HepG2 (cell line): Measurements from ENCODE around the gene ASIC3. TPM values are rescaled to one million over a fixed set of nuclear protein-coding genes. Genes with fewer than 3 reads are reported as not detected.

Experiments
- ATF7 ChIP-seq, 2 experiments: fragments of 450-650 bp in 1 of 2; sonication (generic) in 1 of 2; formaldehyde crosslinking in 1 of 2; IDR thresholded peaks; 2 replicates each; pipeline versions ENCODE4 v1.4.0 to v1.6.1; 2016 to 2020; ENCODE audit warnings: antibody characterized with exemption in 1 of 2, mild to moderate bottlenecking in 1 of 2, missing genetic modification reagents in 1 of 2
- CC2D1A ChIP-seq: sonication (generic); formaldehyde crosslinking; IDR thresholded peaks from 2 replicates; pipeline ENCODE4 v1.8.1; 2023; ENCODE audit warnings: mild to moderate bottlenecking, missing genetic modification reagents
- DR1 ChIP-seq: sonication (generic); formaldehyde crosslinking; IDR thresholded peaks from 2 replicates; pipeline ENCODE4 v1.8.0; 2021; ENCODE audit warnings: mild to moderate bottlenecking, missing genetic modification reagents, inconsistent platforms
- ETV6 ChIP-seq: sonication (generic); formaldehyde crosslinking; conservative IDR thresholded peaks from 2 replicates; pipeline ENCODE4 v1.4.0; 2020; ENCODE audit warnings: missing genetic modification reagents
- HNRNPUL1 ChIP-seq: fragments of 200-400 bp; formaldehyde crosslinking; IDR thresholded peaks from 2 replicates; pipeline ENCODE4 v1.6.1; 2017; ENCODE audit warnings: low read depth, mild to moderate bottlenecking, low read length, moderate library complexity
- KAT2B ChIP-seq: fragments of 150-350 bp; IDR thresholded peaks from 2 replicates; pipeline ENCODE4 v1.6.1; 2014; ENCODE audit warnings: low read depth, low read length, borderline replicate concordance
- NFE2L2 ChIP-seq: fragments of 150-350 bp; IDR thresholded peaks from 2 replicates; pipeline ENCODE4 v1.6.1; 2014; ENCODE audit warnings: low read length
- POLR2G ChIP-seq: fragments of 200-400 bp; formaldehyde crosslinking; IDR thresholded peaks from 2 replicates; pipeline ENCODE4 v1.6.1; 2018; ENCODE audit warnings: mild to moderate bottlenecking, low read depth, low read length, moderate library complexity
- RCOR2 ChIP-seq: IDR thresholded peaks from 2 replicates; pipeline ENCODE4 v1.6.1; 2016; ENCODE audit warnings: missing biosample characterization, missing genetic modification reagents
- REXO4 ChIP-seq: sonication (generic); formaldehyde crosslinking; IDR thresholded peaks from 2 replicates; pipeline ENCODE4 v1.8.0; 2022; ENCODE audit warnings: missing genetic modification reagents, mild to moderate bottlenecking, borderline replicate concordance
- RFX1 ChIP-seq: fragments of 450-650 bp; IDR thresholded peaks from 2 replicates; pipeline ENCODE4 v1.6.1; 2017
- TBP ChIP-seq: sonication (generic); formaldehyde crosslinking; IDR thresholded peaks from 2 replicates; pipeline ENCODE4 v1.5.0; 2020; ENCODE audit warnings: missing genetic modification reagents
- WIZ ChIP-seq: sonication (generic); formaldehyde crosslinking; IDR thresholded peaks from 2 replicates; pipeline ENCODE4 v1.5.1; 2020; ENCODE audit warnings: mild to moderate bottlenecking, missing genetic modification reagents
- ZBTB42 ChIP-seq: sonication (generic); formaldehyde crosslinking; IDR thresholded peaks from 2 replicates; pipeline ENCODE4 v1.5.0; 2020; ENCODE audit warnings: mild to moderate bottlenecking, missing genetic modification reagents
- ZBTB7B ChIP-seq: sonication (generic); formaldehyde crosslinking; IDR thresholded peaks from 2 replicates; pipeline ENCODE4 v1.4.0; 2020; ENCODE audit warnings: missing genetic modification reagents
- ZFYVE20 ChIP-seq: sonication (generic); formaldehyde crosslinking; IDR thresholded peaks from 2 replicates; pipeline ENCODE4 v1.8.0; 2023; ENCODE audit warnings: low read depth, mild to moderate bottlenecking, moderate library complexity, missing genetic modification reagents, borderline replicate concordance
- ZIK1 ChIP-seq: sonication (generic); formaldehyde crosslinking; IDR thresholded peaks from 2 replicates; pipeline ENCODE4 v1.5.0; 2020; ENCODE audit warnings: mild to moderate bottlenecking, low read depth, missing genetic modification reagents, borderline replicate concordance
- ZNF101 ChIP-seq: sonication (generic); formaldehyde crosslinking; IDR thresholded peaks from 2 replicates; pipeline ENCODE4 v1.4.0; 2020; ENCODE audit warnings: mild to moderate bottlenecking, low read depth, missing genetic modification reagents, borderline replicate concordance
- ZNF12 ChIP-seq: sonication (generic); formaldehyde crosslinking; IDR thresholded peaks from 2 replicates; pipeline ENCODE4 v1.5.0; 2020; ENCODE audit warnings: missing genetic modification reagents
- ZNF260 ChIP-seq: sonication (generic); formaldehyde crosslinking; IDR thresholded peaks from 2 replicates; pipeline ENCODE4 v1.4.0; 2020; ENCODE audit warnings: missing genetic modification reagents, low read depth, mild to moderate bottlenecking, borderline replicate concordance
- ZNF3 ChIP-seq: IDR thresholded peaks from 2 replicates; pipeline ENCODE4 v1.7.0; 2017; ENCODE audit warnings: inconsistent platforms
- ZNF549 ChIP-seq: sonication (generic); formaldehyde crosslinking; IDR thresholded peaks from 2 replicates; pipeline ENCODE4 v1.5.0; 2020; ENCODE audit warnings: missing genetic modification reagents
- ZNF761 ChIP-seq: sonication (generic); formaldehyde crosslinking; conservative IDR thresholded peaks from 2 replicates; pipeline ENCODE4 v1.4.0; 2020; ENCODE audit warnings: mild to moderate bottlenecking, missing genetic modification reagents
- ZNF772 ChIP-seq: sonication (generic); formaldehyde crosslinking; IDR thresholded peaks from 2 replicates; pipeline ENCODE4 v1.5.0; 2020; ENCODE audit warnings: mild to moderate bottlenecking, missing genetic modification reagents
- polyA plus RNA-seq, 8 experiments: library from polyadenylated mRNA; depleted of rRNA in 3 of 8; stranded (reverse) in 7 of 8; unstranded in 1 of 8; fragments of >200 nt; fragmentation: Illumina TruSeq in 4 of 8; extraction: Trizol in 4 of 8; gene quantifications; 2 replicates each; pipeline versions ENCODE4 v1.2.1 to v1.2.3, GENCODE V29; 2011 to 2016; ENCODE audit warnings: low read depth in 4 of 8, missing spikeins in 1 of 8, mixed read lengths in 1 of 8; ENCODE audit not compliant: insufficient read depth in 1 of 8
- total RNA-seq, 5 experiments: library from RNA; depleted of rRNA; stranded (reverse); fragments of >200 nt; fragmentation: Illumina TruSeq; extraction: Trizol; gene quantifications; 2 replicates each; pipeline ENCODE4 v1.2.3, GENCODE V29; 2016; ENCODE audit warnings: low read depth in 1 of 5
- TF ChIP-seq, protein P1 (sequence below): sonication (generic); formaldehyde crosslinking; IDR thresholded peaks from 2 replicates; pipeline ENCODE4 v1.8.1; 2022; ENCODE audit warnings: low read depth, mild to moderate bottlenecking, missing genetic modification reagents
- TF ChIP-seq, protein P2 (sequence below): IDR thresholded peaks from 2 replicates; pipeline ENCODE4 v1.6.1; 2016; ENCODE audit warnings: missing compliant biosample characterization, missing genetic modification reagents, borderline replicate concordance
- TF ChIP-seq, protein P3 (sequence below): sonication (generic); formaldehyde crosslinking; IDR thresholded peaks from 2 replicates; pipeline ENCODE4 v1.4.0; 2020; ENCODE audit warnings: missing genetic modification reagents

The ASIC3 gene
- total and polyA plus RNA-seq, 2 of the 13 experiments (the other 11 are each of a cell fraction or from before 2014, with no cell fraction given), result 0.51 TPM; not detected in 1

DNA sequence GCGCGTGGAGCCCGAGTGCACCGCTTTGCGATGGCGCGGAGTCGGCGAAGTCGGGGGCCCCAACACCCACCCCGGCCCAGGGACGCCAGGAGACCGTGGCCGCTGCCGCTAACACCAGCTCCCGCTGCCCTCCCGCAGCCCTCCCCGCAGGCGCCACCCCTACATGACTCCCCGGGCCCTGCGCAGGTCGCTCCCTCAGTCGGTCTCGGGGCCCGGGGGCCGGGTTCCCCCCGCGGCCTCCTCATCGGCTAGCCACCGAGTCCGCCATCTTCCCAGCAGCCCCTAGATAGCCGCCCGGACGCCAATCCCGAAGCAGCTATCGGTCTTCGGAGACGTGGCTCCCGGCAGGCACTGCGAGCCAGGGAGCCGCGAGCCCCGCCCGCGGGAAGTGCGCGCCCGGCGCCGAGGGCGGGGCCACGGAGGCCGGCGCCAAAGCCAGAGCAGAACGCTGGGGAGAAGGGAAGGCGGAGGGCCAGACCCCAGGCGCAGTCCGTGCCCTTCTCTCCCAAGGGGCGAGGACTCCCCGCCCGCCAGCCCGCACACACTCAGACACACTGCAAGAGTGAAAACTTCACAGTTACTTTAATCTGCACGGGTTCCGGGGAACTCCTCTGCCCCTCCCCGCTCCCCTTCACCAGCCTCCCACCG is 32.3 kb downstream of the ASIC3 start, which contains the start of gene FASTK (continued):
- TF ChIP-seq ZNF3 (CRISPR knock-in tag) (no peak; the same call in 1 of the 2 replicates), ZNF549 (CRISPR knock-in tag) (no peak), ZNF260 (CRISPR knock-in tag) (no peak), WIZ (CRISPR knock-in tag) (no peak), ZIK1 (CRISPR knock-in tag) (no peak), REXO4 (CRISPR knock-in tag) (no peak), HNRNPUL1 (0 out of 2 replicates have a peak, but pooled peaks have one; percentile 36), ZNF772 (CRISPR knock-in tag) (no peak), CC2D1A (CRISPR knock-in tag) (no peak), ZBTB42 (CRISPR knock-in tag) (peak; percentile 67; the same call in 1 of the 2 replicates), ETV6 (no peak), KAT2B (no peak), ATF7 (IDR thresholded peaks at IDR 0.05) (no peak), ATF7 (CRISPR knock-in tag; IDR thresholded peaks at IDR 0.05) (no peak), NFE2L2 (no peak), POLR2G (peak; percentile 95), RCOR2 (CRISPR knock-in tag) (no peak), ZNF761 (CRISPR knock-in tag) (peak; percentile 37; the same call in 1 of the 2 replicates), TBP (no peak), RFX1 (no peak), ZNF12 (CRISPR knock-in tag) (no peak), ZBTB7B (CRISPR knock-in tag) (no peak; the same call in none of the 2 replicates), ZNF101 (no peak), ZFYVE20 (CRISPR knock-in tag) (no peak), DR1 (no peak)
- TF ChIP-seq, protein P1, sequence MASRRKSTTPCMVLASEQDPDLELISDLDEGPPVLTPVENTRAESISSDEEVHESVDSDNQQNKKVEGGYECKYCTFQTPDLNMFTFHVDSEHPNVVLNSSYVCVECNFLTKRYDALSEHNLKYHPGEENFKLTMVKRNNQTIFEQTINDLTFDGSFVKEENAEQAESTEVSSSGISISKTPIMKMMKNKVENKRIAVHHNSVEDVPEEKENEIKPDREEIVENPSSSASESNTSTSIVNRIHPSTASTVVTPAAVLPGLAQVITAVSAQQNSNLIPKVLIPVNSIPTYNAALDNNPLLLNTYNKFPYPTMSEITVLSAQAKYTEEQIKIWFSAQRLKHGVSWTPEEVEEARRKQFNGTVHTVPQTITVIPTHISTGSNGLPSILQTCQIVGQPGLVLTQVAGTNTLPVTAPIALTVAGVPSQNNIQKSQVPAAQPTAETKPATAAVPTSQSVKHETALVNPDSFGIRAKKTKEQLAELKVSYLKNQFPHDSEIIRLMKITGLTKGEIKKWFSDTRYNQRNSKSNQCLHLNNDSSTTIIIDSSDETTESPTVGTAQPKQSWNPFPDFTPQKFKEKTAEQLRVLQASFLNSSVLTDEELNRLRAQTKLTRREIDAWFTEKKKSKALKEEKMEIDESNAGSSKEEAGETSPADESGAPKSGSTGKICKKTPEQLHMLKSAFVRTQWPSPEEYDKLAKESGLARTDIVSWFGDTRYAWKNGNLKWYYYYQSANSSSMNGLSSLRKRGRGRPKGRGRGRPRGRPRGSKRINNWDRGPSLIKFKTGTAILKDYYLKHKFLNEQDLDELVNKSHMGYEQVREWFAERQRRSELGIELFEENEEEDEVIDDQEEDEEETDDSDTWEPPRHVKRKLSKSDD (CRISPR knock-in tag), result 0 out of 2 replicates have a peak, but pooled peaks have one; percentile 59
- TF ChIP-seq, protein P2, sequence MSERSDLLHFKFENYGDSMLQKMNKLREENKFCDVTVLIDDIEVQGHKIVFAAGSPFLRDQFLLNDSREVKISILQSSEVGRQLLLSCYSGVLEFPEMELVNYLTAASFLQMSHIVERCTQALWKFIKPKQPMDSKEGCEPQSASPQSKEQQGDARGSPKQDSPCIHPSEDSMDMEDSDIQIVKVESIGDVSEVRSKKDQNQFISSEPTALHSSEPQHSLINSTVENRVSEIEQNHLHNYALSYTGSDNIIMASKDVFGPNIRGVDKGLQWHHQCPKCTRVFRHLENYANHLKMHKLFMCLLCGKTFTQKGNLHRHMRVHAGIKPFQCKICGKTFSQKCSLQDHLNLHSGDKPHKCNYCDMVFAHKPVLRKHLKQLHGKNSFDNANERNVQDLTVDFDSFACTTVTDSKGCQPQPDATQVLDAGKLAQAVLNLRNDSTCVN, result no peak
- TF ChIP-seq, protein P3, sequence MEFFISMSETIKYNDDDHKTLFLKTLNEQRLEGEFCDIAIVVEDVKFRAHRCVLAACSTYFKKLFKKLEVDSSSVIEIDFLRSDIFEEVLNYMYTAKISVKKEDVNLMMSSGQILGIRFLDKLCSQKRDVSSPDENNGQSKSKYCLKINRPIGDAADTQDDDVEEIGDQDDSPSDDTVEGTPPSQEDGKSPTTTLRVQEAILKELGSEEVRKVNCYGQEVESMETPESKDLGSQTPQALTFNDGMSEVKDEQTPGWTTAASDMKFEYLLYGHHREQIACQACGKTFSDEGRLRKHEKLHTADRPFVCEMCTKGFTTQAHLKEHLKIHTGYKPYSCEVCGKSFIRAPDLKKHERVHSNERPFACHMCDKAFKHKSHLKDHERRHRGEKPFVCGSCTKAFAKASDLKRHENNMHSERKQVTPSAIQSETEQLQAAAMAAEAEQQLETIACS (CRISPR knock-in tag), result peak; percentile 72
